Mesangial cell (primary cell): ENCODE data around the gene UBXN1. TPM values are rescaled to one million over a fixed set of nuclear protein-coding genes. Genes with fewer than 3 reads are reported as not detected.

Source experiments
- total RNA-seq: library from RNA; depleted of rRNA; stranded (reverse); fragments of >200 nt; gene quantifications from 2 replicates; pipeline ENCODE4 v1.2.3, GENCODE V29; 2015

UBXN1 gene, protein sequence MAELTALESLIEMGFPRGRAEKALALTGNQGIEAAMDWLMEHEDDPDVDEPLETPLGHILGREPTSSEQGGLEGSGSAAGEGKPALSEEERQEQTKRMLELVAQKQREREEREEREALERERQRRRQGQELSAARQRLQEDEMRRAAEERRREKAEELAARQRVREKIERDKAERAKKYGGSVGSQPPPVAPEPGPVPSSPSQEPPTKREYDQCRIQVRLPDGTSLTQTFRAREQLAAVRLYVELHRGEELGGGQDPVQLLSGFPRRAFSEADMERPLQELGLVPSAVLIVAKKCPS
- 130 and 271 TPM in 2 replicates for total RNA-seq

GRCh38 chr11:62678770-62679696, at the start of gene UBXN1:
TSS of gene UBXN1 (minus strand) at chr11:62679073. CDS start at chr11:62678923, 150 bp downstream.

DNA sequence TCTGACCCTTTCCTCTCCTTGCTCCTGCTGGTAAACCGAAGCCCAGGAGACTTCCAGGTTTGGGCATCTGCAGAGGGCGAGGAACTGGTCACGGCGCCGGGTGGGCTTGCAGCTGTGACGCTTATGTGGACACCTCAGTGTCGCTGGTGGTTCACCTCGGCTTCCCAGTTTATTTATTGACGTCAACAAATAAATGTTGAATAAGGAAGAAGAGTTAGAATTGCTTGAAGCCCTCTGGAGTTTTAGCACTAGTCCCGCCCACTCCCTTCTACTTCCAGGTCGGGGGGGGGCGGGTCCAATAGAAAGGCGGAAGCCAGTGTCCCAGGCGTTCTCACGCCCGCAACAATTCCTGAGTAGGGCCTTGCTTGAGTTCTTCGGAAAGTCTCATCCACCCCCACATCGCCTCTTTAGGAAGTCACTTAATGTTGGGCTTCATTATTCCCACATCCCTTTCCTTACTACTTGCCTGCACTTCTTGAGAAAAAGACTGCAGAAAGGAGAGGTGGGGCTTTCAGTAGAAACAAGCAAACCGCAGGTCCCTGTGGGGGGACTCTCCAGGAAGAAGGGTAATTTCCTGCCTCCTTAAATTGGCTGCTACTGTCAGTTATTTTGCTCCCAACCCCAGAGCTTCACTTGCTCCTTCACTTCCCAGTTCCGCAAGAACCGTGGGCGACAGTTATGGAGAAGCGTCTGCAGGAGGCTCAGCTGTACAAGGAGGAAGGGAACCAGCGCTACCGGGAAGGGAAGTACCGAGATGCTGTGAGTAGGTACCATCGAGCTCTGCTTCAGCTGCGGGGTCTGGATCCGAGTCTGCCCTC, 49.5 kb upstream of the UBXN1 start, which contains the start of gene TTC9C:
Gene TTC9C (plus strand): TSS at position 316 of the 818 bp plus-strand sequence. CDS start 363 bp downstream, at position 679.

DNA sequence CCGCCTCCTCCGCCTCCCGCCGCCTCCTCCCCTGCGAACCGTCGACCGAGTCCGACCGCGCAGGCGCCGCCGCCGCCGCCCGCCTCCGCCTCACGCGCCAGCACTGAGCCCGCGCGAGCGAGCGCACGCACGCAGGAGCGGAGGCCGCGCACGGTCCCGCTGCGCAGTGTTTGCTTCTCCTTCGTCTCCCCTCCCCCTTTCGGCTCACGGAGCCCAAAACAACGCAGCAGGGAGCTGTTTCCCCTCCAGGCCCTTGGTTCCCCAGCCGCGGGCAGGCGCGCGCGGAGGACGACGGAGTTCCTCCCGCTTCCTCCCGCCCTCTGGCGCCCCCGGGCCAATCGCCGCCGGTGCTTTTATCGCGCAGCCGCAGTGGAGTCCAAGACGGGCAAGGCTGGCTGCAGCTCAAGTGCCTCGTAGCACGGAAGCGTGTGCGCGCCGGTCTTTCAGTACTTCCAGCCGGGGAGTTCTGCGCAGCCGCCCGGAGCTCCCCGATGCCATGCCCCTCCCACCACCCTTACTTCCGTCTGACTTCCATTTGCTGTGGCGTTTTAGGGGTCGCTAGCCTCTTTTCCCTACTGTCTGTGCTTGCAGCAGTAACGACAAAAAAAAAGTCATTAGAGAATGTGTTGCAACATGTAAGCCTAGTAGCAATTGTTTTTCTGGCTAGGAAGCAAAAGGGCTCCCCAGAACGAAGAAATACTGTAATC, 48.4 kb upstream of the UBXN1 start, which contains the start of gene HNRNPUL2:
Gene HNRNPUL2 (minus strand): TSS at position 293 of the 707 bp plus-strand sequence. CDS start 301 bp downstream, outside the sequence.

DNA sequence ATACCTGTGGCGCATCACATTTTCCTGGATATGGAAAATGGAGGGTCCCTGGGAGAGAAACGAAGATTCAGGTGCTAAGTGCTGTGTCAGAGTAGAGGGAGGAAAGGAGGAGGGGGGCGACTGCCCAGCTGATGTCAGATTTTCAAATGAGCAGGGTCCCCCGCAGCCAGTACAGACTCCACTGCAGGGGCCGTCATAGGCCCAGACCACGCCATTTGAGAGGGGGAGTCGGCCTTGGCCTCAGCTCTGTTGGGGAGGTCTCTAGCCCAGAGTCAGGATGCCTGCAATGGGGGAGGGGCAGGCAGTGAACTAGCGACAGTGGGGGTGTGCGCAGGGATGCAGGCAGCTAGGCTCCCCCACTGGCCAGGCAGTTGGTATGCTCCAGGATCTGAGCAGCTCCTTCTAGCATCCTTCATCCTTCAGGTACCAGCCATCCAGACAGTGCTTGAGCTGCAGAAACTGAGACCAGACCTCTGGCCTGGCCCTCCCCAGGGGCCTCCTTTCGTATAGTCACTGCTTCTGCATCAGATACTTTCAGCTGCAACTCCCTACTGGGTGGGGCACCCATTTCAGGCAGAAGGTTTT, 28.5 kb upstream of the UBXN1 start, which contains the start of the genes BSCL2 and GNG3:
Gene BSCL2 (minus strand): TSS at position 148 of the 585 bp plus-strand sequence. CDS start 229 bp downstream, outside the sequence.
Gene GNG3 (plus strand): TSS at position 400 of the 585 bp plus-strand sequence. CDS start 620 bp downstream, outside the sequence.

DNA sequence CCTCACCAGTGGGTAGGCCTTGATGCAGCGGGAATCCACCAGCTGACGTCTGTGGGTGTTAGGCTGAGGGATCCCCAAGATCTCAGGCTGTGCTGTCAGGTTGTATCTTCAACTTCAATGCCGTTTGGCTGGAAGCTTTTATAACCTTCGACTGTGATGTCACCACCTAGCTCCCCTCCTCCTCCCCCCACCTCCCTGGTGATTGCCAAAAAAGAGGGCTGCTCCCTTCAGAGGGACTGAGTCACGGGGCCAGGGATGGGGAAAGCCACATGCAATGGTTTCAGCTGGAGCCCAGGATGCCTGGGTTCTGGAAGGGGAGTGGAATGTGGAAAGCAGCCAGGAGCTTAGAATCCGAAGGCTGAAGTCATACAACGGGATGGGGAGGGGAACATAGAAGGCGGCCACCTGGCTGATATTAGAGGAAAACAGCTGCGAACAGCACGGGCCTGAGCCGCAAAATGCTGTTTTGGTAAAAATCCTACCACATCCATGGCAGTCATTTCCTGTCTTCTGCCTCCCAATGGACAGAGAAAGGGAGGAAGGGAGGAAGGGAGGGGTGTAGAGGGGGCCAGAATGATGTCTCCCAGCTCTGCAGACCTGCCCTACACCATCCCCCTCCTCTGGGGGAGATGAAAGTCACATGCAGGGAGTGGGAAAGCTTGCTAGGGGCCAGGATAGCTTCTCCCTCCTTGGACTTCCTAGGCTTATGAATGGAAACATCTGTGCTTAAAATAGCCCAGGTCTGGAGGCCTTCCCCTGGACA, 10.7 kb upstream of the UBXN1 start, which contains the start of gene LRRN4CL:
Gene LRRN4CL (minus strand): TSS at position 110 of the 763 bp plus-strand sequence. CDS start 1,022 bp downstream, outside the sequence.

DNA sequence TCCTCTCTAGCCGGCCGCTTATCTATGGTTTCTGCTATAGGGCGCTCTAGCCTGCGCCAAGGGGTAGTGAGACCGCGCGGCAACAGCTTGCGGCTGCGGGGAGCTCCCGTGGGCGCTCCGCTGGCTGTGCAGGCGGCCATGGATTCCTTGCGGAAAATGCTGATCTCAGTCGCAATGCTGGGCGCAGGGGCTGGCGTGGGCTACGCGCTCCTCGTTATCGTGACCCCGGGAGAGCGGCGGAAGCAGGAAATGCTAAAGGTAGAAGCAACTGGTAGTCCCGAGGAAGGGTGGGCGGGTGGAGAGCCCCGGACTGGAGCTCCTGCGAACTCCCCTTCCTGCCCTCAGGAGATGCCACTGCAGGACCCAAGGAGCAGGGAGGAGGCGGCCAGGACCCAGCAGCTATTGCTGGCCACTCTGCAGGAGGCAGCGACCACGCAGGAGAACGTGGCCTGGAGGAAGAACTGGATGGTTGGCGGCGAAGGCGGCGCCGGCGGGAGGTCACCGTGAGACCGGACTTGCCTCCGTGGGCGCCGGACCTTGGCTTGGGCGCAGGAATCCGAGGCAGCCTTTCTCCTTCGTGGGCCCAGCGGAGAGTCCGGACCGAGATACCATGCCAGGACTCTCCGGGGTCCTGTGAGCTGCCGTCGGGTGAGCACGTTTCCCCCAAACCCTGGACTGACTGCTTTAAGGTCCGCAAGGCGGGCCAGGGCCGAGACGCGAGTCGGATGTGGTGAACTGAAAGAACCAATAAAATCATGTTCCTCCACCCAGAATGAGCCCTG, 7.1 kb downstream of the UBXN1 start, which contains the start of the genes LBHD1 and UQCC3:
Gene LBHD1 (minus strand): TSS at position 660 of the 782 bp plus-strand sequence. CDS start 2,236 bp downstream, outside the sequence.
Gene UQCC3 (plus strand): TSS at position 66 of the 782 bp plus-strand sequence. CDS start 73 bp downstream, at position 139.

DNA sequence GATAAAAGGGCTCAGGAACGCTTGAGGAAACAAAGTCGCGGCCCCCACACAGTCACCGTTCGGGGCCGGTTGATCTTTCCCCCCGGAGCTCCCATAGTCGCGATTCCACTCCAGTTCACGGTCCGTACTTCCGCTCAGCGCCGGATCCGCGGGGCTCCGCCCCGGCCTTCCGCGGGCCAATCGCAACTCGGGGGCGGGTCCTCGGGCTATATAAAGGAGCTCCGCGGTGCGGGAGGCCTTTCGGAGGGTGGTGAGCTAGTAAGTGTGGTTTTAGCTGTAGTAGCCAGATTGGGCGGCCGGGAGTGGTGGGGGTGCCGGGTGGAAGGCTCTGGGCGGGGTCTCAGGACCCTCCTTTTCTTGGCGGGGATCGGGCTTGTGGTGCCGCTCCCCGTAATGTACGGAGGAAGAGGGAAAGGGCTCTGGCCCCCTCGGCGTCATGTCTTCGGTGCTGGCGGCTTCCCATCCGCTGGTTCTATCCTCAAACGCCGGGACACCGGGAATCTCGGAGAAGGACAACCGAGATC, 13.7 kb downstream of the UBXN1 start, which contains the start of the genes C11orf98 and CSKMT:
Gene C11orf98 (minus strand): TSS at position 136 of the 524 bp plus-strand sequence. CDS start 41 bp downstream, at position 95.
Gene CSKMT (plus strand): TSS at position 238 of the 524 bp plus-strand sequence. CDS start 568 bp downstream, outside the sequence.

DNA sequence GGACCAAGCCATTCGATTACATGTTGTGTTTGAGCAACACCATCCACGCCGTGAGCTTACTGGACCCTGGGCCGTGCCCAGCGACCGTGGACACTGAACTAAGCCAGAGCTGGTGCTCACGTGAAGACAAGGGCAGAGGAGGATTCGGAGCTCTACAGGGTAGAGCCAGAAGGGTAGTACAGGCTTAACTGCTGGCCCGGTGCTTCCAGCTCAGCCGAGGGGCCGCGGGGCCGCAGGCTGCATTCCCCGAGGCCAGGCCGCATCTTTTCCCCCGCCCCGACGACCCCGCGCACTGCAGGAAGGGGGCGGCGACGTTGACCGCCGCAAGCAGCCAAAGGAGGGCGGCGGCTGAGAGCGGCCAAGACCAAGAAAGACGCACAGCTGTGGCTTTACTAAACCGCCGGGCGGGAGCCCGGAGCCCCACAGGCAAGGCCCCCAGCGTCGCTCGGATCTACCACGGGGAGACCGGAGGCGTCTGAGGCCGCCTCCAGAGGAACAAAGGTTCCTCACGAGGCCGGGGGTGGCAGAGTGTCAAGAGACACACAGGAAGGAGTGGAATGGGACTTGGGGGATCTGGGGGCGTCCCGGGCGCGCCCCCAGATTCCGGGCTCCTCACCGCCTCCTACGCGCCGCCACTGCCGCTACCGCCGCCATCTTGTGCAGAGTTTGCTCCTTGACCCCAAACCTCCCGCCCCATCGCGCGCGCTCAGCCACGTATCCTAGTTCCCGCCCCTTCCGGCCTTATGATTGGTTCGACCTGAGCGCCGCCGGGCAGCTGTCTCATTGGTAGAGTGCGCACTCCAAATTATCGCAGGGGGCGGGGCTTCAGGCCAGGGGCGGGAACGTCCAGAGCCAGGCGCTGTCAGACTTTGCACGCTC, 32.7 kb downstream of the UBXN1 start, which contains the start of gene GANAB:
Gene GANAB (minus strand): TSS at position 668 of the 879 bp plus-strand sequence. CDS start 14 bp downstream, at position 654.

Other genes starting within 250 kb of the UBXN1 start
- 374 and 612 TPM in 2 replicates for gene AHNAK, start 132.3 kb downstream of the UBXN1 start, total RNA-seq
- 1,289 and 1,470 TPM in 2 replicates for gene EEF1G, start 105.2 kb downstream of the UBXN1 start, total RNA-seq
- 6.8 and 14.1 TPM in 2 replicates for gene TUT1, start 87.5 kb downstream of the UBXN1 start, total RNA-seq
- 88.7 and 132 TPM in 2 replicates for gene MTA2, start 77.2 kb downstream of the UBXN1 start, total RNA-seq
- 24.4 and 37.3 TPM in 2 replicates for gene EML3, start 66.3 kb downstream of the UBXN1 start, total RNA-seq
- gene ROM1, start 65.8 kb downstream of the UBXN1 start, total RNA-seq, result 1.1 and 5.7 TPM in 2 replicates
- gene B3GAT3, start 57.1 kb downstream of the UBXN1 start, total RNA-seq, result 55.9 and 75.9 TPM in 2 replicates
- gene GANAB, start 32.5 kb downstream of the UBXN1 start, total RNA-seq, result 213 and 293 TPM in 2 replicates
- gene INTS5, start 25.8 kb downstream of the UBXN1 start, total RNA-seq, result 26.9 and 30.3 TPM in 2 replicates
- 46.0 and 120 TPM in 2 replicates for gene C11orf98, start 13.9 kb downstream of the UBXN1 start, total RNA-seq
- gene CSKMT, start 13.8 kb downstream of the UBXN1 start, total RNA-seq, result 4.9 and 6.3 TPM in 2 replicates
- 8.1 and 16.0 TPM in 2 replicates for gene UQCC3, start 7.4 kb downstream of the UBXN1 start, total RNA-seq
- gene LBHD1, start 6.8 kb downstream of the UBXN1 start, total RNA-seq, result 4.1 and 6.0 TPM in 2 replicates
- gene LRRN4CL, start 10.5 kb upstream of the UBXN1 start, total RNA-seq, result 0.16 and 0.38 TPM in 2 replicates
- gene BSCL2, start 28.4 kb upstream of the UBXN1 start, total RNA-seq, result 38.5 and 73.0 TPM in 2 replicates
- not detected in 2 replicates for gene GNG3, start 28.6 kb upstream of the UBXN1 start, total RNA-seq
- 12.0 and 14.0 TPM in 2 replicates for gene HNRNPUL2, start 48.4 kb upstream of the UBXN1 start, total RNA-seq
- gene TTC9C, start 49.4 kb upstream of the UBXN1 start, total RNA-seq, result 32.1 and 37.5 TPM in 2 replicates
- gene ZBTB3, start 75.1 kb upstream of the UBXN1 start, total RNA-seq, result 8.5 and 17.1 TPM in 2 replicates
- gene POLR2G, start 82.5 kb upstream of the UBXN1 start, total RNA-seq, result 110 and 131 TPM in 2 replicates
- gene TAF6L, start 92.3 kb upstream of the UBXN1 start, total RNA-seq, result 20.4 TPM in 2 replicates
- 63.1 and 78.8 TPM in 2 replicates for gene TMEM179B, start 108.3 kb upstream of the UBXN1 start, total RNA-seq
- 27.4 and 38.3 TPM in 2 replicates for gene TMEM223, start 112.9 kb upstream of the UBXN1 start, total RNA-seq
- 25.4 and 30.7 TPM in 2 replicates for gene NXF1, start 126.4 kb upstream of the UBXN1 start, total RNA-seq
- gene STX5, start 153.0 kb upstream of the UBXN1 start, total RNA-seq, result 28.8 and 36.9 TPM in 2 replicates
- gene TEX54, start 153.8 kb upstream of the UBXN1 start, total RNA-seq, result not detected in 2 replicates
- gene WDR74, start 160.5 kb upstream of the UBXN1 start, total RNA-seq, result 46.3 and 77.6 TPM in 2 replicates
- 188 and 230 TPM in 2 replicates for gene SLC3A2, start 201.8 kb upstream of the UBXN1 start, total RNA-seq
- gene CHRM1, start 242.3 kb upstream of the UBXN1 start, total RNA-seq, result not detected in 2 replicates